GM18508 (cell line): ENCODE data around the gene ARFGAP3.

Experiments used
- ATAC-seq: cut with Tn5 transposase; IDR thresholded peaks from one replicate; pipeline ENCODE4 v1.9.1; 2021; ENCODE audit warnings: moderate number of reproducible peaks; ENCODE audit not compliant: insufficient read depth, unreplicated experiment

ARFGAP3 gene

GRCh38 chr22:42884616-42885375 lies 27.7 kb upstream of the ARFGAP3 start:
- ATAC-seq = no peak

- no peak for ATAC-seq
Measured at GRCh38 chr22:42883970-42884369, 26.9 kb upstream of the ARFGAP3 start.

- no peak for ATAC-seq
Measured at GRCh38 chr22:42883121-42883520, 26.0 kb upstream of the ARFGAP3 start.

GRCh38 chr22:42881982-42882656 lies 25.0 kb upstream of the ARFGAP3 start:
- ATAC-seq = no peak

GRCh38 chr22:42881298-42881697 lies 24.2 kb upstream of the ARFGAP3 start:
- ATAC-seq = no peak

GRCh38 chr22:42880815-42881214 lies 23.7 kb upstream of the ARFGAP3 start:
- no peak for ATAC-seq

- ATAC-seq = no peak
Measured at GRCh38 chr22:42879371-42880021, 22.4 kb upstream of the ARFGAP3 start.

- no peak for ATAC-seq
Measured at GRCh38 chr22:42878561-42879305, 21.7 kb upstream of the ARFGAP3 start.

GRCh38 chr22:42877597-42878340 lies 20.7 kb upstream of the ARFGAP3 start:
- no peak for ATAC-seq

GRCh38 chr22:42877158-42877557 lies 20.1 kb upstream of the ARFGAP3 start:
- no peak for ATAC-seq

- ATAC-seq = no peak
Measured at GRCh38 chr22:42876041-42876440, 19.0 kb upstream of the ARFGAP3 start.

GRCh38 chr22:42874010-42874409 lies 16.9 kb upstream of the ARFGAP3 start:
- no peak for ATAC-seq

- no peak for ATAC-seq
Measured at GRCh38 chr22:42873356-42873755, 16.3 kb upstream of the ARFGAP3 start.

GRCh38 chr22:42872821-42873220 lies 15.7 kb upstream of the ARFGAP3 start:
- no peak for ATAC-seq

- no peak for ATAC-seq
Measured at GRCh38 chr22:42871146-42872050, 14.3 kb upstream of the ARFGAP3 start.

GRCh38 chr22:42869888-42870480 lies 12.9 kb upstream of the ARFGAP3 start:
- ATAC-seq = no peak

GRCh38 chr22:42869463-42869862 lies 12.4 kb upstream of the ARFGAP3 start:
- no peak for ATAC-seq

GRCh38 chr22:42868751-42869251 lies 11.7 kb upstream of the ARFGAP3 start:
- ATAC-seq = no peak
